Liver (tissue), 9 donors: Measurements from ENCODE around the gene RDX. TPM values are rescaled to one million over a fixed set of nuclear protein-coding genes. Genes with fewer than 3 reads are reported as not detected.

ENCODE experiments used
- DNase-seq: peaks from one replicate; pipeline ENCODE4 v3.0.0-alpha.2; 2017; ENCODE audit warnings: low spot score
- H3K27ac ChIP-seq, 2 donors: one replicate each; pipeline ENCODE4 v1.7.0; 2013; ENCODE audit warnings: inconsistent platforms in 2 of 2, low read length in 2 of 2, control low read depth in 1 of 2, low read depth in 1 of 2, mild to moderate bottlenecking in 1 of 2
- H3K27me3 ChIP-seq, 4 donors: one replicate each; pipeline versions ENCODE4 v1.6.1 to v1.7.0; 2013; ENCODE audit warnings: low read length in 3 of 4, inconsistent platforms in 1 of 4, mild to moderate bottlenecking in 1 of 4, moderate library complexity in 1 of 4; ENCODE audit not compliant: control insufficient read depth in 4 of 4, insufficient read depth in 4 of 4
- H3K36me3 ChIP-seq, 4 donors: one replicate each; pipeline versions ENCODE4 v1.6.1 to v1.7.0; 2013; ENCODE audit warnings: low read length in 3 of 4, mild to moderate bottlenecking in 3 of 4, low read depth in 1 of 4, moderate library complexity in 1 of 4; ENCODE audit not compliant: control insufficient read depth in 4 of 4, insufficient read depth in 3 of 4
- H3K4me1 ChIP-seq, 4 donors: one replicate each; pipeline versions ENCODE4 v1.6.1 to v1.7.0; 2013; ENCODE audit warnings: low read length in 3 of 4, mild to moderate bottlenecking in 3 of 4, moderate library complexity in 1 of 4; ENCODE audit not compliant: control insufficient read depth in 4 of 4, insufficient read depth in 4 of 4
- H3K4me3 ChIP-seq, 3 donors: one replicate each; pipeline versions ENCODE4 v1.6.1 to v1.7.0; 2013; ENCODE audit warnings: low read length in 3 of 3, control low read depth in 1 of 3, low read depth in 1 of 3, mild to moderate bottlenecking in 1 of 3
- H3K9ac ChIP-seq, 2 donors: one replicate each; pipeline ENCODE4 v1.7.0; 2013; ENCODE audit warnings: low read length in 2 of 2, mild to moderate bottlenecking in 2 of 2, moderate library complexity in 2 of 2, control low read depth in 1 of 2, low read depth in 1 of 2
- H3K9me3 ChIP-seq, 4 donors: one replicate each; pipeline versions ENCODE4 v1.6.1 to v1.7.0; 2013; ENCODE audit warnings: low read length in 3 of 4; ENCODE audit not compliant: control insufficient read depth in 4 of 4
- CTCF ChIP-seq: fragments of 150-350 bp; IDR thresholded peaks from 2 replicates; pipeline ENCODE4 v1.5.1; 2017; ENCODE audit warnings: improper control_type of control experiment, low read depth, low read length; ENCODE audit not compliant: missing input control
- FOXA1 ChIP-seq: IDR thresholded peaks from 2 replicates; pipeline ENCODE4 v1.6.1; 2016; ENCODE audit warnings: antibody characterized with exemption
- FOXA2 ChIP-seq: IDR thresholded peaks from 2 replicates; pipeline ENCODE4 v1.6.1; 2016; ENCODE audit warnings: antibody characterized with exemption
- GABPA ChIP-seq, 2 donors: IDR thresholded peaks in 1 of 2; conservative IDR thresholded peaks in 1 of 2; 2 replicates each; pipeline ENCODE4 v1.6.1; 2016; ENCODE audit warnings: antibody characterized with exemption in 2 of 2, mild to moderate bottlenecking in 1 of 2, moderate library complexity in 1 of 2
- HNF4A ChIP-seq, 2 donors: conservative IDR thresholded peaks; 2 replicates each; pipeline ENCODE4 v1.6.1; 2016; ENCODE audit warnings: antibody characterized with exemption in 2 of 2, mild to moderate bottlenecking in 2 of 2
- JUND ChIP-seq, 2 donors: IDR thresholded peaks; 2 replicates each; pipeline ENCODE4 v1.6.1; 2016; ENCODE audit warnings: antibody characterized with exemption in 2 of 2
- MAX ChIP-seq: IDR thresholded peaks from 2 replicates; pipeline ENCODE4 v1.6.1; 2016; ENCODE audit warnings: antibody characterized with exemption
- NR2F2 ChIP-seq: IDR thresholded peaks from 2 replicates; pipeline ENCODE4 v1.6.1; 2016; ENCODE audit warnings: antibody characterized with exemption
- RAD21 ChIP-seq, 2 donors: IDR thresholded peaks; 2 replicates each; pipeline ENCODE4 v1.6.1; 2016; ENCODE audit warnings: antibody characterized with exemption in 2 of 2, mild to moderate bottlenecking in 2 of 2
- REST ChIP-seq: IDR thresholded peaks from 2 replicates; pipeline ENCODE4 v1.6.1; 2016; ENCODE audit warnings: antibody characterized with exemption, mild to moderate bottlenecking
- SP1 ChIP-seq: IDR thresholded peaks from 2 replicates; pipeline ENCODE4 v1.6.1; 2018; ENCODE audit warnings: antibody characterized with exemption, mild to moderate bottlenecking
- YY1 ChIP-seq: IDR thresholded peaks from 2 replicates; pipeline ENCODE4 v1.6.1; 2016; ENCODE audit warnings: antibody characterized with exemption, mild to moderate bottlenecking
- ZBTB33 ChIP-seq: IDR thresholded peaks from 2 replicates; pipeline ENCODE4 v1.6.1; 2016; ENCODE audit warnings: antibody characterized with exemption
- WGBS: extraction: QIAGEN DNeasy Blood & Tissue Kit; methylation state at CpG from one replicate; pipeline ENCODE4 v1.1.7; 2013; 5-methylcytosine and 5-hydroxymethylcytosine counted together
- polyA plus RNA-seq, 2 donors: library from polyadenylated mRNA; stranded (reverse) in 1 of 2; unstranded in 1 of 2; fragments of 200-250 nt in 1 of 2; fragments of >200 nt in 1 of 2; fragmentation: Nextera tagmentation in 1 of 2; extraction: Ambion mirVana in 1 of 2; gene quantifications; one replicate each; pipeline versions ENCODE4 v1.2.1 to v1.2.3, GENCODE V29; 2013 to 2015
- total RNA-seq, 2 donors: library from RNA; depleted of rRNA; stranded (reverse); fragments of >200 nt; gene quantifications; one replicate each; pipeline ENCODE4 v1.2.3, GENCODE V29; 2014
- donor health status: healthy.
- donor health status: healthy.
- donor health status: healthy.
- donor health status: healthy.
- donor health status: healthy.

Gene RDX
- total and polyA plus RNA-seq, 4 donors: 19.9 to 116 (median 53.9) TPM

GRCh38 chr11:110184456-110184855, 112.0 kb downstream of the RDX start (continued):
- TF ChIP-seq REST (no peak), YY1 (no peak)

- Histone ChIP-seq H3K4me1 (no peaks in the 10 kb centered on the region), H3K9ac (no peak overlapping the region), H3K27me3 (no peaks in the 10 kb centered on the region), H3K4me3 (no peak overlapping the region), H3K9me3 (no peaks in the 10 kb centered on the region), H3K36me3 (no peaks in the 10 kb centered on the region), H3K27ac (no peak overlapping the region)
- TF ChIP-seq ZBTB33: no peak
- WGBS: 96% methylated on average over 5 of the region's 5 CpGs
- DNase-seq: no peak
Observed at GRCh38 chr11:110182886-110183285, 113.5 kb downstream of the RDX start.

GRCh38 chr11:110179064-110179463, 117.3 kb downstream of the RDX start:
- H3K36me3 ChIP-seq: no peaks in the 10 kb centered on the region
- no peak overlapping the region for H3K27ac ChIP-seq
- no peaks in the 10 kb centered on the region for H3K27me3 ChIP-seq
- WGBS: 96% methylated on average over 4 of the region's 4 CpGs
- no peaks in the 10 kb centered on the region for H3K9me3 ChIP-seq
- no peak overlapping the region for H3K9ac ChIP-seq
- TF ChIP-seq SP1: no peak
- no peak for TF ChIP-seq FOXA2
- TF ChIP-seq JUND (IDR thresholded peaks at IDR 0.05): no peak
- no peak for TF ChIP-seq GABPA (IDR thresholded peaks at IDR 0.05 in 1 of 2, conservative IDR thresholded peaks at IDR 0.05 in 1 of 2)
- no peak for TF ChIP-seq HNF4A (conservative IDR thresholded peaks at IDR 0.05)
- no peak for TF ChIP-seq YY1
- no peak for TF ChIP-seq FOXA1
- TF ChIP-seq CTCF: no peak
- TF ChIP-seq RAD21 (IDR thresholded peaks at IDR 0.05): no peak
- TF ChIP-seq MAX: no peak
- no peak for TF ChIP-seq NR2F2
- peaks cover 0 to 3% (median 0%) of the 10 kb centered on the region in 4 donors for H3K4me1 ChIP-seq
- no peak overlapping the region for H3K4me3 ChIP-seq
- DNase-seq: no peak
